PC-9 (cell line): ENCODE results near the gene MCC. TPM values are rescaled to one million over a fixed set of nuclear protein-coding genes. Genes with fewer than 3 reads are reported as not detected.

Source experiments
- BruUV-seq: library from RNA; stranded (reverse); fragments of 400-500 nt; replicated peaks from 2 replicates; lab custom pipeline; 2021; lab: Mats Ljungman, UMichigan
- CTCF ChIA-PET: fragments of 300-600 bp; sonication (Branson Sonifier 250); formaldehyde crosslinking; loops from one replicate; lab custom pipeline; 2022; ENCODE audit warnings: antibody characterized with exemption; lab: Charles Lee
- POLR2A ChIA-PET: fragments of 300-600 bp; sonication (Branson Sonifier 250); formaldehyde crosslinking; loops from one replicate; lab custom pipeline; 2022; ENCODE audit warnings: antibody characterized with exemption; ENCODE audit not compliant: unreplicated experiment; lab: Charles Lee
- DNase-seq, 2 experiments: peaks; one replicate each; pipeline versions ENCODE4 v3.0.0 to v3.0.0-alpha.2; 2015 to 2022; ENCODE audit warnings: mixed read lengths in 1 of 2
- H2AFZ ChIP-seq: fragments of 200-600 bp; sonication (generic); 2 replicates; pipeline ENCODE4 v1.8.1; 2017; ENCODE audit warnings: antibody characterized with exemption
- H3F3A ChIP-seq: fragments of 200-600 bp; sonication (generic); 2 replicates; pipeline ENCODE4 v1.8.1; 2017; ENCODE audit warnings: antibody characterized with exemption, mild to moderate bottlenecking, low read depth; ENCODE audit not compliant: insufficient read depth
- H3K27ac ChIP-seq: fragments of 200-600 bp; sonication (generic); 2 replicates; pipeline ENCODE4 v1.6.1; 2016; ENCODE audit warnings: mixed run types
- H3K27me3 ChIP-seq: fragments of 200-600 bp; sonication (generic); 2 replicates; pipeline ENCODE4 v1.6.1; 2016; ENCODE audit warnings: low read depth, mixed run types; ENCODE audit not compliant: insufficient read depth
- H3K36me3 ChIP-seq: fragments of 200-600 bp; sonication (generic); 2 replicates; pipeline ENCODE4 v1.6.1; 2016; ENCODE audit warnings: low read depth, mixed run types
- H3K4me1 ChIP-seq: fragments of 200-600 bp; sonication (generic); replicated peaks from 2 replicates; pipeline ENCODE4 v1.6.1; 2016; ENCODE audit warnings: mixed run types; ENCODE audit not compliant: insufficient read depth
- H3K4me2 ChIP-seq: fragments of 200-600 bp; sonication (generic); 2 replicates; pipeline ENCODE4 v1.6.1; 2017; ENCODE audit warnings: mixed run types
- H3K4me3 ChIP-seq: fragments of 200-600 bp; sonication (generic); 2 replicates; pipeline ENCODE4 v1.6.1; 2016; ENCODE audit warnings: mixed run types
- H3K79me2 ChIP-seq: fragments of 200-600 bp; sonication (generic); 2 replicates; pipeline ENCODE4 v1.6.1; 2017; ENCODE audit warnings: low read depth, mixed run types
- H3K9me2 ChIP-seq: fragments of 200-600 bp; sonication (generic); 2 replicates; pipeline ENCODE4 v1.8.1; 2017; ENCODE audit warnings: mild to moderate bottlenecking; ENCODE audit not compliant: insufficient read depth
- H3K9me3 ChIP-seq: fragments of 200-600 bp; sonication (generic); 2 replicates; pipeline ENCODE4 v1.8.1; 2016; ENCODE audit warnings: low read depth; ENCODE audit not compliant: insufficient read depth
- H4K20me1 ChIP-seq: fragments of 200-600 bp; sonication (generic); 2 replicates; pipeline ENCODE4 v1.8.1; 2017; ENCODE audit not compliant: insufficient read depth
- EZH2 ChIP-seq: fragments of 200-600 bp; sonication (generic); IDR thresholded peaks from 2 replicates; pipeline ENCODE4 v1.8.0; 2017; ENCODE audit warnings: antibody characterized with exemption, low read depth
- intact Hi-C: fragments of 100-400 bp; cut with micrococcal nuclease; formaldehyde crosslinking; loops from one replicate; pipeline ENCODE4 v1.10.0; 2022; ENCODE audit not compliant: unreplicated experiment
- total RNA-seq: library from RNA; stranded (reverse); gene quantifications from 2 replicates; pipeline ENCODE4 v1.2.3, GENCODE V29; 2021
- TF ChIP-seq, protein P1 (sequence below): fragments of 200-600 bp; sonication (generic); conservative IDR thresholded peaks from 2 replicates; pipeline ENCODE4 v1.6.1; 2017; ENCODE audit warnings: mixed run types, antibody characterized with exemption, mild to moderate bottlenecking, moderate library complexity

The MCC gene
- total RNA-seq, 1 experiment from 2014 or later, result 2.5 TPM

DNA sequence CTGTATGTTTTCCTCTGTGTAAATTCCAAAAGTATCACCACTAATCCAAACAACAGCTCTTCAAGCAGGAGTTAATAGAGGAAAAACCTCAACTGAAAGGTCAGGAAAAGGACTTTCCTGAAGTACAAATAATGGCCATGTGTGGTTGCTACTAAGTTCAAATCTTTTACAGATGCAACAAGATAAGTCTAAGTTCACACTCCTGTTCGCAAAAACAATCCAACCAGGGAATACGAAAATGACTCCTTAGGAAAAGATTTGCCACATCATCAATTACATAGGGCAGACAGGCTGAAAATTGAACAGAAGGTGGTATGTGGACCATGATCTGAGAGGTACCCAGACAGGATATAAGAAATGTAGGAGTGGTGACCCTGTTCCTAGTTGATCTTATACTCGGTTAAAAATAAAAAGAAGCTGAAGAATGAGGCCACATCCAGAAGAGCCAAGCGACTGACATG lies 263.6 kb downstream of the MCC start:
- intact Hi-C loops, result no loop called here
- BruUV-seq, result no TSS peak
- ChIA-PET POLR2A (no interaction called here), CTCF (interaction anchor here (0.6 kb wide), 1 partner anchor 331 kb away, joined by 9 read pairs; no protein-coding TSS in a partner anchor)
- Histone ChIP-seq H3K9me2 (no peaks in the 10 kb centered on the region), H4K20me1 (no peaks in the 10 kb centered on the region), H3K27me3 (no peaks in the 10 kb centered on the region), H3K27ac (no peak overlapping the region), H3F3A (no peaks in the 10 kb centered on the region), H3K79me2 (no peaks in the 10 kb centered on the region), H3K4me1 (peaks cover 6% of the 10 kb centered on the region; the same call in 1 of the 2 replicates), H3K36me3 (no peaks in the 10 kb centered on the region), H3K4me3 (no peak overlapping the region), H3K4me2 (no peak overlapping the region), H2AFZ (no peak overlapping the region), H3K9me3 (no peaks in the 10 kb centered on the region)
- no peak for DNase-seq
- TF ChIP-seq, protein P1, sequence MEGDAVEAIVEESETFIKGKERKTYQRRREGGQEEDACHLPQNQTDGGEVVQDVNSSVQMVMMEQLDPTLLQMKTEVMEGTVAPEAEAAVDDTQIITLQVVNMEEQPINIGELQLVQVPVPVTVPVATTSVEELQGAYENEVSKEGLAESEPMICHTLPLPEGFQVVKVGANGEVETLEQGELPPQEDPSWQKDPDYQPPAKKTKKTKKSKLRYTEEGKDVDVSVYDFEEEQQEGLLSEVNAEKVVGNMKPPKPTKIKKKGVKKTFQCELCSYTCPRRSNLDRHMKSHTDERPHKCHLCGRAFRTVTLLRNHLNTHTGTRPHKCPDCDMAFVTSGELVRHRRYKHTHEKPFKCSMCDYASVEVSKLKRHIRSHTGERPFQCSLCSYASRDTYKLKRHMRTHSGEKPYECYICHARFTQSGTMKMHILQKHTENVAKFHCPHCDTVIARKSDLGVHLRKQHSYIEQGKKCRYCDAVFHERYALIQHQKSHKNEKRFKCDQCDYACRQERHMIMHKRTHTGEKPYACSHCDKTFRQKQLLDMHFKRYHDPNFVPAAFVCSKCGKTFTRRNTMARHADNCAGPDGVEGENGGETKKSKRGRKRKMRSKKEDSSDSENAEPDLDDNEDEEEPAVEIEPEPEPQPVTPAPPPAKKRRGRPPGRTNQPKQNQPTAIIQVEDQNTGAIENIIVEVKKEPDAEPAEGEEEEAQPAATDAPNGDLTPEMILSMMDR, result no peak
- TF ChIP-seq EZH2, result no peak

DNA sequence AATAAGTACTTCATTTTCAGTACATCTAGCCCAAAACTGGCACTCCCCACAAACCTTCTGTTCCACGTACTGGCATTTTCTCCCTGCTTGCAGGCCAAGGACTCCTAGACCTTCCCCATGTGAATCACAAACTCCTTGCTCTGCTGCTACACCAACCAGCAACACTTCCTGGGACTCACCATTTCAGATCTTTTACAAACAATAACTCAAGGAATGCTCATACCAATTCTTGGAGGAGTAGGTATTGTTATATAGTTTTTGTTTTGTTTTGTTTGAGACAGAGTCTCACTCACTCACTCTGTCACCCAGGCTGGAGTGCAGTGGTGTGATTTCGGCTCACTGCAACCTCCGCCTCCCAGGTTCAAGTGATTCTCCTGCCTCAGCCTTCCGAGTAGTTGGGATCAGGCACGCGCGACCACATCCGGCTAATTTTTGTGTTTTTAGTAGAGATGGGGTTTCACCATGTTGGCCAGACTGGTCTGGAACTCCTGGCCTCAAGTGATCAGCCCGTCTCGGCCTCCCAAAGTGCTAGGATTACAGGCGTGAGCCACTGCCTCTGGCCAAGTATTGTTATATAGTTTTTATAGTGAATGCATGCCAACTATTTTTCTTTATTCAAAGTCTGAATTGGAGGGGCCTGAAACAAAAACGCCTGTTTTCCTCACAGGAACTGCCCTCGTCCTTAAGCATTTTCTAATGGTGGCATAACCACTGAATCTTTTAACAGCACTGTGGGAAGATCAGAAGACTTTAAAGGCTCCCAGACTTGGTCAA lies 264.2 kb downstream of the MCC start:
- ChIA-PET CTCF (interaction anchor here (0.6 kb wide), 1 partner anchor 330 kb away, joined by 9 read pairs; no protein-coding TSS in a partner anchor), POLR2A (no interaction called here)
- no TSS peak for BruUV-seq
- Histone ChIP-seq H3F3A (no peaks in the 10 kb centered on the region), H4K20me1 (no peaks in the 10 kb centered on the region), H3K27me3 (no peaks in the 10 kb centered on the region), H3K9me2 (no peaks in the 10 kb centered on the region), H3K4me1 (peaks cover 6% of the 10 kb centered on the region; the same call in 1 of the 2 replicates), H2AFZ (no peak overlapping the region), H3K79me2 (no peaks in the 10 kb centered on the region), H3K9me3 (no peaks in the 10 kb centered on the region), H3K36me3 (no peaks in the 10 kb centered on the region), H3K4me3 (no peak overlapping the region), H3K27ac (no peak overlapping the region), H3K4me2 (no peak overlapping the region)
- no peak for DNase-seq
- intact Hi-C loops, result no loop called here
- TF ChIP-seq, protein P1, result no peak

DNA sequence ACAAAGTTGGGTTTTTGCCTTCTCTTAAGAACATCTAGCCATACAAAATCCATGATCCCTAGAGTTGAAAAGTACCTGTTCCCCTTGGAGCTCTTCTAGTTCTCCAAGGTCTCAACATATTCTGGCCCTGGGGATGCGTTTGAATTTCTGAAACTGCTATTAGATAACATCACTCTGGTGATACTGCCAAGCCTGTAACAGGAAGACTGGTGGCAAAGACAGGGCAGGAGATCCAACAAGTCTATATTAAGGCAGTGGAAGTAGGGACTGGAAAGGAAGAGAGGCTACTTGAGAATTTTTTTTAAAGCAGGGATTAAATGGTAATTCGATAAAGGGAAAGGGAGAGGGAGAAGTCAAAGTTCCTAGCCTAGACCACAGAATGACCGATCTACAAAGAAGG lies 264.9 kb downstream of the MCC start:
- no peak overlapping the region for H2AFZ ChIP-seq
- POLR2A ChIA-PET, result no interaction called here
- no peaks in the 10 kb centered on the region for H3K27me3 ChIP-seq
- peaks cover 6% of the 10 kb centered on the region; the same call in 1 of the 2 replicates for H3K4me1 ChIP-seq
- BruUV-seq, result no TSS peak
- CTCF ChIA-PET, result no interaction called here
- no peaks in the 10 kb centered on the region for H3K9me3 ChIP-seq
- no peak overlapping the region for H3K4me2 ChIP-seq
- no peaks in the 10 kb centered on the region for H3K9me2 ChIP-seq
- no peaks in the 10 kb centered on the region for H3K79me2 ChIP-seq
- intact Hi-C loops, result no loop called here
- H4K20me1 ChIP-seq, result no peaks in the 10 kb centered on the region
- H3K27ac ChIP-seq, result no peak overlapping the region
- no peaks in the 10 kb centered on the region for H3K36me3 ChIP-seq
- no peak for DNase-seq
- TF ChIP-seq, protein P1, result no peak
- no peak for TF ChIP-seq EZH2
- no peak overlapping the region for H3K4me3 ChIP-seq
- H3F3A ChIP-seq, result no peaks in the 10 kb centered on the region
